Fibroblast of mammary gland (primary cell): Measurements from ENCODE around the gene PRDM2.

Experiments
- DNase-seq: peaks from one replicate; pipeline ENCODE4 v3.0.0-alpha.2; 2010; ENCODE audit warnings: low read depth
- H3K4me3 ChIP-seq: 2 replicates; pipeline ENCODE4 v1.5.1; 2011; ENCODE audit warnings: low read depth, mild to moderate bottlenecking, low read length, moderate library complexity; ENCODE audit not compliant: control insufficient read depth
- CTCF ChIP-seq: conservative IDR thresholded peaks from 2 replicates; pipeline ENCODE4 v1.5.1; 2011; ENCODE audit warnings: low read depth, low read length, inconsistent platforms; ENCODE audit not compliant: control insufficient read depth, insufficient read depth

The PRDM2 gene

DNA sequence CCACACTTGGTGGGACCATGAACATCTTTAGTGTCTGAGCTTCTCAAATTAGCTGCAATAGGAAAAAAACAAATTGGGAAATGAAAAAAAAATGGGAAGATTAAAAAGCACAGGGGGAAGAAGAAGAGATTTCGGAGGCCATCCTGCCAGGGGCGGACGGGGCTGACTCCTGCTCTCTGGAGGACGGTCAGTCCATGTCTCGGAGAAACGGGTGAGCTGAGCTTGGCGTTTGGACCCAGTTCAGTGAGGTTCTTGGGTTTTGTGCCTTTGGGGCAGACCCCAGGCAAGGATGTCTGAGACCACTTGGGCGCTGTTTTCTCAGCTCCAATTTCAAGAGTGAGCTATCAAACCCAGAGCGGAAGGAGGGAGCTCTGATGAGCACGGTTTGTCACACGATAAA, 123.9 kb downstream of the PRDM2 start:
- no peak for TF ChIP-seq CTCF
- no peak overlapping the region for H3K4me3 ChIP-seq
- DNase-seq = no peak

DNA sequence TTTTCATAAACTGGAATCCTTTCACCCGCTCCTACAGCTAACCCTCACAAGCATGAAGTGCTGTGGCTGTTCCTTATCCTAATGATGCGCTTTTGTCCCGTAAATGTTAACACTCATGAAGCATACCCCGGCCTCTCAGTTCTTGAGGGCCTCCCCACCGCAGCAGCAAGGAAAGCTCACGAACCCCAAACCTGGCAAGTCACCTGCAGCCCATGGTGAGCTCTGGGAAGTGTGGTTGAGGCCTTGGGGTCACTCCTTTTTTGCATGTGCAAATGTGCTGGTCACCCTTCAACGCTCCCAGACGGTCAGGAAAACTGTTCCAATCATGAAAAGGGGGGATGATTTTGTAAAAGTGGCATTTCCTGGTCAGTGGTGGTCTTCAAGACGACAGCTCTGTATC, 124.6 kb downstream of the PRDM2 start:
- no peak overlapping the region for H3K4me3 ChIP-seq
- no peak for TF ChIP-seq CTCF
- DNase-seq = no peak

DNA sequence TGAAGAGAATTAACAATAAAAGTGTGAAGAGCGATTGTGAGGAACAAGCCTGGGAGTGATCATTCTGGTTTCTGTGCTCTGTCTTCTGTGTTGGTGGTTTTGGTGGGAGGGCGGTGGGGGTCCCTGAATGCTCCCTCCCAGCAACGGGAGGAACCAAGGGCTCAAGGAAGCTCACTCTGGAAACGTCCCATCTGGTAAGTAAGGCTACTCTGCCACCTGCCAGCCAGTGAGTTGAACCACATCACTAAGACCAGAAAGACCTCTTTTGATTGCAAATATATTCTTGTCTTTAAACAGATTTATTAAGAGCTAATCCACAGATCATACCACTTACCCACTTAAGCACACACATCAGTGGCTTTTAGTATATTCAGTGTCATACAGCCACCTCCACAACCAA, 125.0 kb downstream of the PRDM2 start:
- peak; percentile 20 for DNase-seq
- peak; percentile 14 for TF ChIP-seq CTCF
- no peak overlapping the region for H3K4me3 ChIP-seq

- H3K4me3 ChIP-seq = no peak overlapping the region
- no peak for DNase-seq
- no peak for TF ChIP-seq CTCF
Measured at GRCh38 chr1:13826009-13826408, 126.0 kb downstream of the PRDM2 start.

- no peak for TF ChIP-seq CTCF
Measured at GRCh38 chr1:13826591-13826990, 126.6 kb downstream of the PRDM2 start.

GRCh38 chr1:13828454-13829151, 128.6 kb downstream of the PRDM2 start:
- H3K4me3 ChIP-seq = no peak overlapping the region
- TF ChIP-seq CTCF = peak; percentile 68
- DNase-seq = peak; percentile 33

More at GRCh38 chr1:13826591-13826990, 126.6 kb downstream of the PRDM2 start:
- no peak overlapping the region for H3K4me3 ChIP-seq
- DNase-seq = no peak
